GM19099 (cell line): ENCODE measurements around the gene UNC119B.
A peak's percentile ranks its signal among the peaks of the same experiment; 100 is the strongest.

ENCODE experiments used
- POLR2A ChIP-seq: IDR thresholded peaks from 3 replicates; pipeline ENCODE4 v1.6.1; 2011; ENCODE audit warnings: low read depth; ENCODE audit not compliant: insufficient read length; ENCODE audit errors: extremely low read depth

The UNC119B gene

GRCh38 chr12:120722784-120723183 is 12.5 kb downstream of the UNC119B start:
- no peak for TF ChIP-seq POLR2A

- no peak for TF ChIP-seq POLR2A
Measured at GRCh38 chr12:120724720-120725119, 14.5 kb downstream of the UNC119B start.

- no peak for TF ChIP-seq POLR2A
Measured at GRCh38 chr12:120725151-120725658, 14.9 kb downstream of the UNC119B start.

- peak; percentile 78 for TF ChIP-seq POLR2A
Measured at GRCh38 chr12:120725659-120726509, 15.6 kb downstream of the UNC119B start, which contains the start of gene ACADS. Gene ACADS (plus strand): TSS chr12:120725826. CDS start chr12:120725886, 60 bp downstream.

- TF ChIP-seq POLR2A = no peak
Measured at GRCh38 chr12:120726510-120726793, 16.2 kb downstream of the UNC119B start.

- no peak for TF ChIP-seq POLR2A
Measured at GRCh38 chr12:120726961-120727360, 16.7 kb downstream of the UNC119B start.

- no peak for TF ChIP-seq POLR2A
Measured at GRCh38 chr12:120733574-120733973, 23.3 kb downstream of the UNC119B start.

- no peak for TF ChIP-seq POLR2A
Measured at GRCh38 chr12:120734210-120734609, 24.0 kb downstream of the UNC119B start.

- no peak for TF ChIP-seq POLR2A
Measured at GRCh38 chr12:120735181-120735580, 24.9 kb downstream of the UNC119B start.

GRCh38 chr12:120736404-120737331 is 26.4 kb downstream of the UNC119B start:
- no peak for TF ChIP-seq POLR2A

- no peak for TF ChIP-seq POLR2A
Measured at GRCh38 chr12:120737557-120738251, 27.4 kb downstream of the UNC119B start.

- TF ChIP-seq POLR2A = no peak
Measured at GRCh38 chr12:120738252-120739030, 28.2 kb downstream of the UNC119B start.

GRCh38 chr12:120739031-120739762 is 28.9 kb downstream of the UNC119B start:
- TF ChIP-seq POLR2A = no peak
